CD4-positive, alpha-beta memory T cell (primary cell): ENCODE data around the gene RAC2. TPM values are rescaled to one million over a fixed set of nuclear protein-coding genes. Genes with fewer than 3 reads are reported as not detected.

Experiments
- CTCF ChIA-PET: fragments of 350-600 bp; sonication (Branson Sonifier 250); formaldehyde crosslinking; loops from one replicate; lab custom pipeline; 2021; ENCODE audit warnings: inconsistent platforms; ENCODE audit not compliant: partially characterized antibody; lab: Charles Lee
- POLR2A ChIA-PET: fragments of 350-600 bp; sonication (Branson Sonifier 250); formaldehyde crosslinking; loops from one replicate; lab custom pipeline; 2021; ENCODE audit not compliant: partially characterized antibody; lab: Charles Lee
- DNase-seq, 5 donors: peaks; one replicate each; pipeline versions ENCODE4 v3.0.0 to v3.0.0-alpha.2; 2020 to 2022; ENCODE audit warnings: mixed read lengths in 1 of 5
- H3K27ac ChIP-seq: one replicate; pipeline ENCODE4 v1.7.0; 2013; ENCODE audit warnings: low read depth, low read length
- H3K27me3 ChIP-seq: 2 replicates; pipeline ENCODE4 v1.7.0; 2013; ENCODE audit warnings: mild to moderate bottlenecking, low read length, moderate library complexity; ENCODE audit not compliant: insufficient read depth
- H3K36me3 ChIP-seq: 2 replicates; pipeline ENCODE4 v1.7.0; 2013; ENCODE audit warnings: mild to moderate bottlenecking, low read length, moderate library complexity; ENCODE audit not compliant: insufficient read depth
- H3K4me1 ChIP-seq: 2 replicates; pipeline ENCODE4 v1.7.0; 2013; ENCODE audit warnings: mild to moderate bottlenecking, low read length, moderate library complexity; ENCODE audit not compliant: insufficient read depth
- H3K4me3 ChIP-seq, 2 donors: one replicate each; pipeline ENCODE4 v1.7.0; 2013; ENCODE audit warnings: low read length in 2 of 2, mild to moderate bottlenecking in 1 of 2
- H3K9me3 ChIP-seq, 2 donors: one replicate each; pipeline ENCODE4 v1.7.0; 2013; ENCODE audit warnings: low read length in 2 of 2, control low read depth in 1 of 2; ENCODE audit not compliant: control insufficient read depth in 1 of 2
- H3K27ac Mint-ChIP-seq, 7 donors: one replicate each; pipeline ENCODE4 v1.8.0; 2020 to 2021; ENCODE audit warnings: mixed read lengths in 7 of 7, mild to moderate bottlenecking in 6 of 7, inconsistent platforms in 3 of 7, moderate library complexity in 3 of 7
- H3K27me3 Mint-ChIP-seq, 2 donors: one replicate each; pipeline ENCODE4 v1.8.0; 2020 to 2021; ENCODE audit warnings: mixed read lengths in 2 of 2
- H3K36me3 Mint-ChIP-seq, 2 donors: one replicate each; pipeline ENCODE4 v1.8.0; 2020 to 2021; ENCODE audit warnings: mixed read lengths in 2 of 2, inconsistent platforms in 1 of 2, mild to moderate bottlenecking in 1 of 2
- H3K4me1 Mint-ChIP-seq, 4 donors: one replicate each; pipeline ENCODE4 v1.8.0; 2020 to 2021; ENCODE audit warnings: mixed read lengths in 4 of 4, mild to moderate bottlenecking in 1 of 4
- H3K4me3 Mint-ChIP-seq, 8 donors: one replicate each; pipeline ENCODE4 v1.8.0; 2020 to 2021; ENCODE audit warnings: mixed read lengths in 8 of 8, mild to moderate bottlenecking in 7 of 8, moderate library complexity in 6 of 8, inconsistent platforms in 3 of 8
- H3K9me3 Mint-ChIP-seq, 8 donors: one replicate each; pipeline ENCODE4 v1.8.0; 2020 to 2021; ENCODE audit warnings: mixed read lengths in 8 of 8, mild to moderate bottlenecking in 5 of 8, inconsistent platforms in 3 of 8, moderate library complexity in 1 of 8
- intact Hi-C: fragments of 100-400 bp; cut with micrococcal nuclease; formaldehyde crosslinking; loops from one replicate; pipeline ENCODE4 v1.15.1; 2023
- polyA plus RNA-seq, 2 donors: library from polyadenylated mRNA; unstranded; fragments of 300-500 nt; fragmentation: Illumina TruSeq; gene quantifications; one replicate each; pipeline ENCODE4 v1.2.3, GENCODE V29; 2021
- total RNA-seq, 2 experiments: library from RNA; stranded (reverse); gene quantifications; one replicate each; pipeline ENCODE4 v1.2.3, GENCODE V29; 2021

Gene RAC2
- total and polyA plus RNA-seq, 4 experiments from 2014 or later: 304 to 917 (median 521) TPM

- DNase-seq: no peak
- Histone ChIP-seq H3K36me3 (peaks cover 13% of the 10 kb centered on the region), H3K27ac (peak overlapping the region; percentile 91), H3K4me1 (peaks cover 37% of the 10 kb centered on the region), H3K9me3 (no peaks in the 10 kb centered on the region), H3K27me3 (no peaks in the 10 kb centered on the region), H3K4me3 (peak overlapping the region in 1 of 2 donors; percentile 99)
- Mint-ChIP-seq H3K4me1 (peaks cover 27 to 49% (median 36%) of the 10 kb centered on the region in 4 donors), H3K27me3 (no peaks in the 10 kb centered on the region), H3K27ac (peak overlapping the region; percentile 87 to 98 (median 97)), H3K9me3 (no peaks in the 10 kb centered on the region), H3K4me3 (peak overlapping the region; percentile 91 to 99 (median 96)), H3K36me3 (peaks cover 15 to 29% of the 10 kb centered on the region in 2 donors)
- intact Hi-C loops: loop anchor here (1.0 to 5.0 kb wide), 4 partner anchors 46 to 362 kb away; partner anchors contain the start of gene GGA1
- CTCF ChIA-PET: interaction anchor here (0.9 to 19.1 kb wide), 13 partner anchors 10 to 227 kb away, joined by 3 to 491 read pairs (median 8); no protein-coding TSS in a partner anchor
- POLR2A ChIA-PET: interaction anchor here (0.7 to 18.6 kb wide), 22 partner anchors 8 to 413 kb away, joined by 3 to 646 read pairs (median 10); partner anchors contain the start of genes C1QTNF6, CYTH4, IL2RB and KCTD17
These were observed 1.1 kb upstream of the RAC2 start for GRCh38 chr22:37244922-37245722.

GRCh38 chr22:37243402-37244113 is 511 bp downstream of the RAC2 start:
- intact Hi-C loops: loop anchor here (1.0 to 5.0 kb wide), 4 partner anchors 44 to 364 kb away; partner anchors contain the start of gene GGA1
- Histone ChIP-seq H3K36me3 (peaks cover 15% of the 10 kb centered on the region), H3K27ac (peak overlapping the region; percentile 91), H3K4me3 (peak overlapping the region; percentile 89 to 99), H3K27me3 (no peaks in the 10 kb centered on the region), H3K4me1 (peaks cover 53% of the 10 kb centered on the region), H3K9me3 (no peaks in the 10 kb centered on the region)
- H3K4me1 Mint-ChIP-seq: peaks cover 37 to 65% (median 49%) of the 10 kb centered on the region in 4 donors
- peak overlapping the region; percentile 87 to 98 (median 97) for H3K27ac Mint-ChIP-seq
- ChIA-PET CTCF (interaction anchor here (0.9 to 19.1 kb wide), 14 partner anchors 11 to 349 kb away, joined by 3 to 491 read pairs (median 6); no protein-coding TSS in a partner anchor), POLR2A (interaction anchor here (0.9 to 18.6 kb wide), 29 partner anchors 9 to 415 kb away, joined by 3 to 646 read pairs (median 8); partner anchors contain the start of genes C1QTNF6, CYTH4, IL2RB and MFNG)
- H3K36me3 Mint-ChIP-seq: peaks cover 22 to 44% of the 10 kb centered on the region in 2 donors
- H3K27me3 Mint-ChIP-seq: no peaks in the 10 kb centered on the region
- DNase-seq: no peak
- H3K9me3 Mint-ChIP-seq: peaks cover 0 to under 1% (median 0%) of the 10 kb centered on the region in 8 donors
- peak overlapping the region; percentile 91 to 99 (median 96) for H3K4me3 Mint-ChIP-seq

- Mint-ChIP-seq H3K27ac (peak overlapping the region; percentile 87 to 98 (median 97)), H3K4me3 (peak overlapping the region; percentile 91 to 99 (median 96)), H3K9me3 (peaks cover 0 to 2% (median 0%) of the 10 kb centered on the region in 8 donors), H3K27me3 (no peaks in the 10 kb centered on the region), H3K4me1 (peaks cover 43 to 76% (median 58%) of the 10 kb centered on the region in 4 donors), H3K36me3 (peaks cover 30 to 54% of the 10 kb centered on the region in 2 donors)
- POLR2A ChIA-PET: interaction anchor here (0.8 to 18.6 kb wide), 27 partner anchors 9 to 243 kb away, joined by 3 to 646 read pairs (median 4); partner anchors contain the start of genes CYTH4, IL2RB, KCTD17 and MFNG
- H3K4me1 ChIP-seq: peaks cover 64% of the 10 kb centered on the region
- DNase-seq: peak; percentile 86 to 98 (median 90)
- H3K36me3 ChIP-seq: peaks cover 20% of the 10 kb centered on the region
- H3K27me3 ChIP-seq: no peaks in the 10 kb centered on the region
- intact Hi-C loops: loop anchor here (1.0 to 5.0 kb wide), 6 partner anchors 12 to 365 kb away; partner anchors contain the start of gene GGA1
- peak overlapping the region; percentile 89 to 99 for H3K4me3 ChIP-seq
- H3K27ac ChIP-seq: peak overlapping the region; percentile 91
- no peaks in the 10 kb centered on the region for H3K9me3 ChIP-seq
- CTCF ChIA-PET: interaction anchor here (1.0 to 19.1 kb wide), 12 partner anchors 11 to 320 kb away, joined by 3 to 491 read pairs (median 8); no protein-coding TSS in a partner anchor
These were observed 1.6 kb downstream of the RAC2 start for GRCh38 chr22:37242395-37242918.

- Mint-ChIP-seq H3K36me3 (peaks cover 33 to 62% of the 10 kb centered on the region in 2 donors), H3K4me1 (peaks cover 48 to 85% (median 64%) of the 10 kb centered on the region in 4 donors), H3K27ac (peak overlapping the region; percentile 87 to 98 (median 97)), H3K4me3 (peak overlapping the region; percentile 91 to 99 (median 96)), H3K27me3 (no peaks in the 10 kb centered on the region), H3K9me3 (peaks cover 0 to 2% (median 0%) of the 10 kb centered on the region in 8 donors)
- Histone ChIP-seq H3K27ac (peak overlapping the region; percentile 91), H3K9me3 (no peaks in the 10 kb centered on the region), H3K4me3 (peak overlapping the region; percentile 67 to 99), H3K36me3 (peaks cover 25% of the 10 kb centered on the region), H3K4me1 (peaks cover 72% of the 10 kb centered on the region), H3K27me3 (no peaks in the 10 kb centered on the region)
- intact Hi-C loops: loop anchor here (1.0 to 5.0 kb wide), 6 partner anchors 11 to 366 kb away; partner anchors contain the start of gene GGA1
- DNase-seq: peak; percentile 49 to 76 (median 50)
- POLR2A ChIA-PET: interaction anchor here (0.8 to 18.6 kb wide), 27 partner anchors 10 to 244 kb away, joined by 3 to 646 read pairs (median 5); partner anchors contain the start of genes CYTH4, IL2RB, KCTD17 and MFNG
- CTCF ChIA-PET: interaction anchor here (1.0 to 19.1 kb wide), 9 partner anchors 11 to 321 kb away, joined by 3 to 491 read pairs (median 36); no protein-coding TSS in a partner anchor
These were observed 2.5 kb downstream of the RAC2 start for GRCh38 chr22:37241351-37242142.

GRCh38 chr22:37240941-37241320 is 3.1 kb downstream of the RAC2 start:
- Histone ChIP-seq H3K27me3 (no peaks in the 10 kb centered on the region), H3K4me3 (peak overlapping the region; percentile 67 to 99), H3K27ac (peak overlapping the region; percentile 91), H3K36me3 (peaks cover 30% of the 10 kb centered on the region), H3K9me3 (no peaks in the 10 kb centered on the region), H3K4me1 (peaks cover 78% of the 10 kb centered on the region)
- peak overlapping the region; percentile 87 to 98 (median 97) for H3K27ac Mint-ChIP-seq
- POLR2A ChIA-PET: interaction anchor here (0.8 to 18.6 kb wide), 10 partner anchors 10 to 244 kb away, joined by 3 to 646 read pairs (median 47); partner anchors contain the start of genes IL2RB and MFNG
- H3K4me1 Mint-ChIP-seq: peaks cover 52 to 91% (median 70%) of the 10 kb centered on the region in 4 donors
- H3K27me3 Mint-ChIP-seq: no peaks in the 10 kb centered on the region
- H3K36me3 Mint-ChIP-seq: peaks cover 36 to 68% of the 10 kb centered on the region in 2 donors
- peak overlapping the region; percentile 91 to 99 (median 96) for H3K4me3 Mint-ChIP-seq
- intact Hi-C loops: loop anchor here (5.0 kb wide), 3 partner anchors 74 to 366 kb away; partner anchors contain the start of gene GGA1
- peaks cover 0 to 2% (median 0%) of the 10 kb centered on the region in 8 donors for H3K9me3 Mint-ChIP-seq
- CTCF ChIA-PET: interaction anchor here (0.8 to 19.1 kb wide), 5 partner anchors 10 to 42 kb away, joined by 3 to 491 read pairs (median 87); no protein-coding TSS in a partner anchor
- peak in 1 of 5 donors; percentile 59 for DNase-seq
